ENCODE measurements around the gene SSBP3. TPM values are rescaled to one million over a fixed set of nuclear protein-coding genes. Genes with fewer than 3 reads are reported as not detected.

Gene SSBP3
- total RNA-seq, 1 experiment from 2014 or later = 15.0 TPM

- Histone ChIP-seq H3K4me2 (ENCODE audit: low read length) (no peak overlapping the region), H3K9me2 (replicated peaks; ENCODE audit: low read length) (no peaks in the 10 kb centered on the region), H4K20me1 (ENCODE audit: low read length) (no peaks in the 10 kb centered on the region), H3K9me3 (ENCODE audit: low read length) (no peaks in the 10 kb centered on the region), H3K36me3 (ENCODE audit: low read depth, low read length) (no peaks in the 10 kb centered on the region), H3K4me1 (ENCODE audit: insufficient read depth, low read length) (peaks cover 5% of the 10 kb centered on the region; the same call in 1 of the 2 replicates), H3K79me2 (ENCODE audit: low read length) (no peaks in the 10 kb centered on the region), H3K27ac (ENCODE audit: low read length) (no peak overlapping the region), H3K4me3 (ENCODE audit: low read length) (no peak overlapping the region), H3K9ac (ENCODE audit: low read length) (no peak overlapping the region), H3K27me3 (ENCODE audit: low read length) (no peaks in the 10 kb centered on the region), H2AFZ (ENCODE audit: low read length) (no peak overlapping the region), H3F3A (ENCODE audit: low read length, unreplicated experiment) (no peaks in the 10 kb centered on the region)
- no peak for TF ChIP-seq EZH2 (IDR thresholded peaks at IDR 0.05; ENCODE audit: low read length, unreplicated experiment)
- no peak for TF ChIP-seq EZH2phosphoT487 (IDR thresholded peaks at IDR 0.05; ENCODE audit: borderline replicate concordance, low read length)
- intact Hi-C loops (cut with micrococcal nuclease) = no loop called here
- ChIA-PET POLR2A (ENCODE audit: unreplicated experiment) (no interaction called here), CTCF (no interaction called here)
- DNase-seq (no peak), ATAC-seq (no peak)
- no TSS peak for BruUV-seq (replicated peaks)
Observed at GRCh38 chr1:54384471-54384870, 21.7 kb downstream of the SSBP3 start.

- ATAC-seq (no peak), DNase-seq (no peak)
- BruUV-seq (replicated peaks) = no TSS peak
- no peak overlapping the region for H3K4me3 ChIP-seq (ENCODE audit: low read length)
- intact Hi-C loops (cut with micrococcal nuclease) = no loop called here
- no peaks in the 10 kb centered on the region for H3K27me3 ChIP-seq (ENCODE audit: low read length)
- ChIA-PET POLR2A (ENCODE audit: unreplicated experiment) (no interaction called here), CTCF (no interaction called here)
- TF ChIP-seq, protein P1, sequence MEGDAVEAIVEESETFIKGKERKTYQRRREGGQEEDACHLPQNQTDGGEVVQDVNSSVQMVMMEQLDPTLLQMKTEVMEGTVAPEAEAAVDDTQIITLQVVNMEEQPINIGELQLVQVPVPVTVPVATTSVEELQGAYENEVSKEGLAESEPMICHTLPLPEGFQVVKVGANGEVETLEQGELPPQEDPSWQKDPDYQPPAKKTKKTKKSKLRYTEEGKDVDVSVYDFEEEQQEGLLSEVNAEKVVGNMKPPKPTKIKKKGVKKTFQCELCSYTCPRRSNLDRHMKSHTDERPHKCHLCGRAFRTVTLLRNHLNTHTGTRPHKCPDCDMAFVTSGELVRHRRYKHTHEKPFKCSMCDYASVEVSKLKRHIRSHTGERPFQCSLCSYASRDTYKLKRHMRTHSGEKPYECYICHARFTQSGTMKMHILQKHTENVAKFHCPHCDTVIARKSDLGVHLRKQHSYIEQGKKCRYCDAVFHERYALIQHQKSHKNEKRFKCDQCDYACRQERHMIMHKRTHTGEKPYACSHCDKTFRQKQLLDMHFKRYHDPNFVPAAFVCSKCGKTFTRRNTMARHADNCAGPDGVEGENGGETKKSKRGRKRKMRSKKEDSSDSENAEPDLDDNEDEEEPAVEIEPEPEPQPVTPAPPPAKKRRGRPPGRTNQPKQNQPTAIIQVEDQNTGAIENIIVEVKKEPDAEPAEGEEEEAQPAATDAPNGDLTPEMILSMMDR (conservative IDR thresholded peaks at IDR 0.05; ENCODE audit: low read depth, low read length) = no peak
- TF ChIP-seq EZH2 (IDR thresholded peaks at IDR 0.05; ENCODE audit: low read length, unreplicated experiment) (no peak), EZH2phosphoT487 (IDR thresholded peaks at IDR 0.05; ENCODE audit: borderline replicate concordance, low read length) (no peak)
- no peak overlapping the region for H3K27ac ChIP-seq (ENCODE audit: low read length)
- no peaks in the 10 kb centered on the region for H3K79me2 ChIP-seq (ENCODE audit: low read length)
- H3K9ac ChIP-seq (ENCODE audit: low read length) = no peak overlapping the region
- H3K9me3 ChIP-seq (ENCODE audit: low read length) = no peaks in the 10 kb centered on the region
- peaks cover 14% of the 10 kb centered on the region for H3K4me1 ChIP-seq (ENCODE audit: insufficient read depth, low read length)
- no peaks in the 10 kb centered on the region for H4K20me1 ChIP-seq (ENCODE audit: low read length)
- H3K4me2 ChIP-seq (ENCODE audit: low read length) = no peak overlapping the region
- H3K9me2 ChIP-seq (replicated peaks; ENCODE audit: low read length) = no peaks in the 10 kb centered on the region
- H2AFZ ChIP-seq (ENCODE audit: low read length) = no peak overlapping the region
- no peaks in the 10 kb centered on the region for H3F3A ChIP-seq (ENCODE audit: low read length, unreplicated experiment)
- no peaks in the 10 kb centered on the region for H3K36me3 ChIP-seq (ENCODE audit: low read depth, low read length)
Observed at GRCh38 chr1:54381524-54381923, 24.7 kb downstream of the SSBP3 start.

GRCh38 chr1:54380290-54380882, 25.8 kb downstream of the SSBP3 start:
- ChIA-PET CTCF (interaction anchor here (0.6 kb wide), 1 partner anchor 33 kb away, joined by 4 read pairs; no protein-coding TSS in a partner anchor), POLR2A (ENCODE audit: unreplicated experiment) (no interaction called here)
- no peak for ATAC-seq
- Histone ChIP-seq H3K9me2 (replicated peaks; ENCODE audit: low read length) (no peaks in the 10 kb centered on the region), H3K4me1 (ENCODE audit: insufficient read depth, low read length) (peaks cover 14% of the 10 kb centered on the region), H2AFZ (ENCODE audit: low read length) (no peak overlapping the region), H3K9ac (ENCODE audit: low read length) (no peak overlapping the region), H3F3A (ENCODE audit: low read length, unreplicated experiment) (no peaks in the 10 kb centered on the region), H3K79me2 (ENCODE audit: low read length) (no peaks in the 10 kb centered on the region), H3K9me3 (ENCODE audit: low read length) (no peaks in the 10 kb centered on the region), H3K27ac (ENCODE audit: low read length) (no peak overlapping the region), H3K4me3 (ENCODE audit: low read length) (no peak overlapping the region), H3K4me2 (ENCODE audit: low read length) (no peak overlapping the region), H3K27me3 (ENCODE audit: low read length) (no peaks in the 10 kb centered on the region), H3K36me3 (ENCODE audit: low read depth, low read length) (no peaks in the 10 kb centered on the region), H4K20me1 (ENCODE audit: low read length) (no peaks in the 10 kb centered on the region)
- no peak for TF ChIP-seq EZH2 (IDR thresholded peaks at IDR 0.05; ENCODE audit: low read length, unreplicated experiment)
- no peak for TF ChIP-seq EZH2phosphoT487 (IDR thresholded peaks at IDR 0.05; ENCODE audit: borderline replicate concordance, low read length)
- TF ChIP-seq, protein P1 (conservative IDR thresholded peaks at IDR 0.05; ENCODE audit: low read depth, low read length) = no peak
- intact Hi-C loops (cut with micrococcal nuclease) = no loop called here
- DNase-seq = no peak
- BruUV-seq (replicated peaks) = no TSS peak
